Esophagus muscularis mucosa (tissue), 4 donors: ENCODE measurements around the gene BAMBI. TPM values are rescaled to one million over a fixed set of nuclear protein-coding genes. Genes with fewer than 3 reads are reported as not detected.

Experiments
- DNase-seq: peaks from one replicate; pipeline ENCODE4 v3.0.0-alpha.2; 2017; ENCODE audit errors: extremely low spot score
- H3K27ac ChIP-seq, 4 donors: fragments of 200-600 bp; sonication (generic); replicated peaks in 1 of 4; 1 replicate in 3 of 4; 2 replicates in 1 of 4; pipeline ENCODE4 v1.5.1; 2016 to 2019; ENCODE audit warnings: mild to moderate bottlenecking in 1 of 4
- H3K27me3 ChIP-seq, 4 donors: fragments of 200-600 bp; sonication (generic); one replicate each; pipeline versions ENCODE4 v1.5.1 to v1.6.0; 2016 to 2019
- H3K36me3 ChIP-seq, 4 donors: fragments of 200-600 bp; sonication (generic); one replicate each; pipeline ENCODE4 v1.5.1; 2016 to 2019
- H3K4me1 ChIP-seq, 4 donors: fragments of 200-600 bp; sonication (generic); one replicate each; pipeline ENCODE4 v1.5.1; 2016 to 2019
- H3K4me3 ChIP-seq, 4 donors: fragments of 200-600 bp; sonication (generic); 1 replicate in 2 of 4; 2 replicates in 2 of 4; pipeline ENCODE4 v1.5.1; 2016 to 2019; ENCODE audit warnings: mild to moderate bottlenecking in 4 of 4, moderate library complexity in 1 of 4
- H3K9me3 ChIP-seq, 4 donors: fragments of 200-600 bp; sonication (generic); 1 replicate in 3 of 4; 2 replicates in 1 of 4; pipeline ENCODE4 v1.5.1; 2016 to 2019
- CTCF ChIP-seq, 3 experiments: fragments of 200-600 bp in 2 of 3; fragments of 450-650 bp in 1 of 3; sonication (generic) in 2 of 3; IDR thresholded peaks; one replicate each; pipeline ENCODE4 v1.5.1; 2017 to 2019; ENCODE audit warnings: antibody characterized with exemption in 3 of 3, mild to moderate bottlenecking in 2 of 3, moderate library complexity in 1 of 3
- EP300 ChIP-seq: sonication (generic); formaldehyde crosslinking; IDR thresholded peaks from one replicate; pipeline ENCODE4 v1.6.1; 2017; ENCODE audit warnings: antibody characterized with exemption
- POLR2A ChIP-seq: fragments of 450-650 bp; IDR thresholded peaks from one replicate; pipeline ENCODE4 v1.6.1; 2017; ENCODE audit warnings: antibody characterized with exemption, moderate library complexity, mild to moderate bottlenecking, low read depth
- POLR2AphosphoS5 ChIP-seq, 2 donors: sonication (generic); formaldehyde crosslinking; IDR thresholded peaks; one replicate each; pipeline ENCODE4 v1.6.1; 2017; ENCODE audit warnings: antibody characterized with exemption in 2 of 2
- WGBS: methylation state at CpG from one replicate; pipeline ENCODE4 v1.1.5; 2018; 5-methylcytosine and 5-hydroxymethylcytosine counted together
- intact Hi-C: fragments of 100-400 bp; cut with DNase I; formaldehyde crosslinking; loops from one replicate; pipeline ENCODE4 v1.15.1; 2023
- total RNA-seq, 4 donors: library from RNA; depleted of rRNA; stranded (reverse); fragments of >200 nt; gene quantifications; one replicate each; pipeline versions ENCODE4 v1.1.0 to v1.2.1, GENCODE V29; 2016

Gene BAMBI
- total RNA-seq, 4 donors from 2014 or later = 6.2 to 8.4 (median 8.1) TPM

DNA sequence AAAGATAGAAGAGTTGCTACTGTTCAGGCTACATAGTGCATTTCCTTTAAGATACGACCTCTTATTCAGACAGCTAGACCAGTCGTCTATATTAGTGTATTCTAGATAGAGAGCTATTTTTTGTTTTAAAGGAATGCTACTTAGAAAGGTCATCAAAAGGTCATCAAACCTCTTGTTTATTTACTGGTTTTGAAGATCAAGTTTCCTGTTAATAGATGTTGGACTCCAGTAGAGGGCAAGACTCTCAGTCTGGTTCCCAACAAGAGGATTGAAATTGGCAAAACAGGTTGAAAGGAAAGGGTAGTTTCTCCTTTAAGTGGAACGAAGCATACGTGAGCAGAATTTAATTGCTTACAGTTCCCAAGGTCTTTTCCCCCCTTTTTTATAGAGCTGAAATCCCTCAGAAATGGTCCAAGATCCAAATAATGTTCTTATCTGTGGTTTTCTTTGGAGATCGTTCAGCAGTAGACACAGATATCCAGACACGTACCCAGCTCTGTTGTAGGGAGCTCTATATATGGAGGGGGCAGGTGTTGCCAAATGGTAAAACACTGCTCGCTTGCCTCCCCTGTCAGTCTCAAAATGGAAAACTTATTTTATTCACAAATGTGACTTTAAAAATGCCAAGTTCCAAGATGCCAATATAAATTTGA, 37.2 kb downstream of the BAMBI start:
- Histone ChIP-seq H3K27ac (no peak overlapping the region), H3K4me3 (no peak overlapping the region), H3K9me3 (no peaks in the 10 kb centered on the region), H3K27me3 (peaks cover 0 to 12% (median 0%) of the 10 kb centered on the region in 4 donors), H3K36me3 (no peaks in the 10 kb centered on the region), H3K4me1 (peaks cover 0 to 7% (median 3%) of the 10 kb centered on the region in 4 donors)
- 86% methylated on average over 7 of the region's 7 CpGs for WGBS
- intact Hi-C loops = no loop called here
- no peak for DNase-seq
- TF ChIP-seq EP300 (no peak), POLR2A (no peak), POLR2AphosphoS5 (IDR thresholded peaks at IDR 0.05) (no peak), CTCF (IDR thresholded peaks at IDR 0.05) (no peak)

DNA sequence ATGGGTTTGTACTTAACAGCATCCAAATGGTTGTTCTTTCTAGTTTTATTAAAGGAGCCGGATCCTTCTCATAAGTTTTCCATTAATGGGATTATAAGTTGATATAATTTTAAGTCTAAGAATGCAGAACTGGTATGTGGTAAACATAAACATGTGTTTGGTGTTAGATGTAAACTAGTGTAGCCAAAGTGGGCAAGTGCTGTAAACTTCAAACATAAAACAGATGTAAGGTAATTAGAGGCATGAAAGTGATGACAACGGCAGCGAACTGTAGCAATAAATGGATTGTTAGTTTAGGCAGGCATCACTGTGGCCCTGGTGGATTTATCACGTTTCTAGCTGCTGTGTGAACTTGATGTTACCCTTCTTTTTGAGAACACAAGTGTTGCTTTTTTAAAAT, 37.9 kb downstream of the BAMBI start:
- TF ChIP-seq EP300 = no peak
- TF ChIP-seq POLR2A = no peak
- TF ChIP-seq CTCF (IDR thresholded peaks at IDR 0.05) = no peak
- no peak for TF ChIP-seq POLR2AphosphoS5 (IDR thresholded peaks at IDR 0.05)
- no peak for DNase-seq
- H3K36me3 ChIP-seq = no peaks in the 10 kb centered on the region
- peaks cover 0 to 13% (median 0%) of the 10 kb centered on the region in 4 donors for H3K27me3 ChIP-seq
- no peak overlapping the region for H3K27ac ChIP-seq
- H3K4me3 ChIP-seq = no peak overlapping the region
- no peaks in the 10 kb centered on the region for H3K9me3 ChIP-seq
- H3K4me1 ChIP-seq = peaks cover 0 to 4% (median under 1%) of the 10 kb centered on the region in 4 donors
- WGBS = 72% methylated on average over 4 of the region's 4 CpGs
- intact Hi-C loops = no loop called here

DNA sequence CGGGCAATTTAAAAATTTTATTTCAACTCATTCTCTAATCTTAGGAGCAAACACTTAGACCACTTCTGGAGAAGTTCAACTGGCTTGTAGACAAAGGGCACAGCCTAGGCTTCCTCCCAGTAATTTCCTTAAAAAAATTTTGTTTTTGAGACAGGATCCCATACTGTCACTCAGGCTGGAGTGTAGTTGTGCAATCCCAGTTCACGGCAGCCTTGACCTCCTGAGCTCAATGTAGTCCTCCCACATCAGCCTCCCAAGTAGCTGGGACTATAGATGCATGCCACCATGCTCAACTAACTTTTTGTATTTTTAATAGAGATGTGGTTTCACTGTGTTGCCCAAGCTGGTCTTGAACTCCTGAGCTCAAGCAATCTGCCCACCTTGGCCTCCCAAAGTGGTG, 38.4 kb downstream of the BAMBI start:
- Histone ChIP-seq H3K9me3 (no peaks in the 10 kb centered on the region), H3K36me3 (no peaks in the 10 kb centered on the region), H3K27me3 (peaks cover 0 to 19% (median 0%) of the 10 kb centered on the region in 4 donors), H3K27ac (no peak overlapping the region), H3K4me1 (no peaks in the 10 kb centered on the region), H3K4me3 (no peak overlapping the region)
- no peak for TF ChIP-seq CTCF (IDR thresholded peaks at IDR 0.05)
- TF ChIP-seq EP300 = no peak
- TF ChIP-seq POLR2AphosphoS5 (IDR thresholded peaks at IDR 0.05) = no peak
- TF ChIP-seq POLR2A = no peak
- intact Hi-C loops = no loop called here
- DNase-seq = no peak
- 88% methylated on average over 2 of the region's 2 CpGs for WGBS

- 90% methylated on average over 1 of the region's 1 CpG for WGBS
- TF ChIP-seq CTCF (IDR thresholded peaks at IDR 0.05) (no peak), EP300 (no peak), POLR2AphosphoS5 (IDR thresholded peaks at IDR 0.05) (no peak), POLR2A (no peak)
- no peak for DNase-seq
- H3K4me1 ChIP-seq = peaks cover 3 to 4% (median 4%) of the 10 kb centered on the region in 4 donors
- H3K36me3 ChIP-seq = no peaks in the 10 kb centered on the region
- no peak overlapping the region for H3K4me3 ChIP-seq
- H3K27me3 ChIP-seq = peaks cover 0 to 24% (median 0%) of the 10 kb centered on the region in 4 donors
- H3K27ac ChIP-seq = no peak overlapping the region
- intact Hi-C loops = no loop called here
- no peaks in the 10 kb centered on the region for H3K9me3 ChIP-seq
Observed at GRCh38 chr10:28716748-28717147, 39.4 kb downstream of the BAMBI start.
